ENCODE measurements around the gene INO80.

DNA sequence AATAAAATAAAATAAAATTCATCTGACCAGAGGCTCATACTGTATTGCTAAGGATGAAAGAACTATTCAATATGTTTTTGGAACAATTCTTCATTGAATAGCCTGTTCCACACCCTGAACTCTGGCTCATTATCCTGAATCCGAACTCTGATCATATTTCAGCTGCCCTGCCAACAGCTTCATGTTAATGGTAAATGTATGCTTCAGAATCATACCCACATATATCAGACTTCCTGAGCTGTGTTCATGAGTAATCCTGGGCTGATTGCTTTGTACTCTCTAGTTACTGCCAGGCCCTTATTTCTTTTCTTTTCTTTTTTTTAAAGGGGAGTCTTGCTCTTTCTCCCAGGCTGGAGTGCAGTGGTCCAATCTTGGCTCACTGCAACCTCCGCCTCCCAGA is 11.8 kb downstream of the INO80 start:
- TF ChIP-seq CTCF (IDR thresholded peaks at IDR 0.05) = no peak
- TF ChIP-seq POLR2AphosphoS5 (IDR thresholded peaks at IDR 0.05) = no peak
